SKM-1 treated with dmso at 0.1 percent for 144 hours (cell line): ENCODE results near the gene MIGA2.
A peak's percentile ranks its signal among the peaks of the same experiment; 100 is the strongest.
"Not testable (repeated sequence)": the region's sequence is repeated elsewhere in the genome, so short reads cannot be mapped to it uniquely, and the experiment has no call there.

Experiments
- DNase-seq: peaks from one replicate; lab custom pipeline; 2025; ENCODE audit not compliant: unreplicated experiment; lab: John Stamatoyannopoulos, UW

Gene MIGA2

GRCh38 chr9:129098328-129098727 is 61.9 kb downstream of the MIGA2 start:
- DNase-seq: no peak

GRCh38 chr9:129100383-129101169 is 64.2 kb downstream of the MIGA2 start:
- DNase-seq: no peak

- no peak for DNase-seq
Measured at GRCh38 chr9:129101279-129101678, 64.9 kb downstream of the MIGA2 start.

GRCh38 chr9:129102095-129102525 is 65.7 kb downstream of the MIGA2 start:
- DNase-seq: no peak

GRCh38 chr9:129102791-129103594 is 66.6 kb downstream of the MIGA2 start:
- peak; percentile 55 for DNase-seq

GRCh38 chr9:129103595-129103965 is 67.2 kb downstream of the MIGA2 start:
- DNase-seq: no peak

GRCh38 chr9:129104051-129104450 is 67.6 kb downstream of the MIGA2 start:
- no peak for DNase-seq

- no peak for DNase-seq
Measured at GRCh38 chr9:129105857-129106694, 69.7 kb downstream of the MIGA2 start.

- no peak for DNase-seq
Measured at GRCh38 chr9:129107651-129108050, 71.2 kb downstream of the MIGA2 start.

- no peak for DNase-seq
Measured at GRCh38 chr9:129108083-129108804, 71.8 kb downstream of the MIGA2 start.

GRCh38 chr9:129108805-129109536 is 72.5 kb downstream of the MIGA2 start:
- DNase-seq: no peak

- DNase-seq: peak; percentile 67
Measured at GRCh38 chr9:129109537-129109903, 73.1 kb downstream of the MIGA2 start.

GRCh38 chr9:129109952-129110739 is 73.7 kb downstream of the MIGA2 start:
- peak; percentile 17 for DNase-seq

GRCh38 chr9:129110740-129111527 is 74.5 kb downstream of the MIGA2 start, which contains the start of the genes CRAT and PTPA:
TSS of gene CRAT (minus strand) at chr9:129110793. CDS start at chr9:129110509, 284 bp downstream.
TSS of gene PTPA (plus strand) at chr9:129111415. CDS start at chr9:129111601, 186 bp downstream.
- peak; percentile 87 for DNase-seq

GRCh38 chr9:129111528-129112151 is 75.2 kb downstream of the MIGA2 start:
- peak; percentile 10 for DNase-seq

GRCh38 chr9:129112526-129112925 is 76.1 kb downstream of the MIGA2 start:
- DNase-seq: not testable (repeated sequence)

- peak; percentile 33 for DNase-seq
Measured at GRCh38 chr9:129113645-129114304, 77.3 kb downstream of the MIGA2 start.
